Lower leg skin (tissue), 4 donors: ENCODE results near the gene TCERG1L. TPM values are rescaled to one million over a fixed set of nuclear protein-coding genes. Genes with fewer than 3 reads are reported as not detected.
"Not testable (repeated sequence)": the region's sequence is repeated elsewhere in the genome, so short reads cannot be mapped to it uniquely, and the experiment has no call there.

ENCODE experiments used
- DNase-seq, 2 donors: peaks; one replicate each; pipeline ENCODE4 v3.0.0-alpha.2; 2019; ENCODE audit warnings: low spot score in 2 of 2
- H3K4me3 ChIP-seq: fragments of 200-600 bp; sonication (generic); 2 replicates; pipeline ENCODE4 v1.5.1; 2017; ENCODE audit warnings: mild to moderate bottlenecking, low read depth; ENCODE audit not compliant: poor library complexity, severe bottlenecking
- CTCF ChIP-seq, 3 donors: fragments of 450-650 bp; IDR thresholded peaks; one replicate each; pipeline ENCODE4 v1.5.1; 2016; ENCODE audit warnings: antibody characterized with exemption in 3 of 3, mild to moderate bottlenecking in 3 of 3, moderate library complexity in 2 of 3
- POLR2A ChIP-seq, 2 donors: fragments of 450-650 bp; IDR thresholded peaks; one replicate each; pipeline ENCODE4 v1.6.1; 2016 to 2017; ENCODE audit warnings: antibody characterized with exemption in 2 of 2, mild to moderate bottlenecking in 1 of 2, moderate library complexity in 1 of 2
- WGBS, 2 donors: methylation state at CpG; one replicate each; pipeline ENCODE4 v1.1.5; 2018; 5-methylcytosine and 5-hydroxymethylcytosine counted together
- intact Hi-C: fragments of 100-400 bp; cut with DNase I; formaldehyde crosslinking; loops from one replicate; pipeline ENCODE4 v1.15.0; 2023; ENCODE audit warnings: low total_unique reads
- total RNA-seq, 4 donors: library from RNA; depleted of rRNA; stranded (reverse); fragments of >200 nt; gene quantifications; one replicate each; pipeline ENCODE4 v1.1.0, GENCODE V29; 2016

The TCERG1L gene
- total RNA-seq, 4 donors from 2014 or later: 0.57 to 1.1 (median 0.90) TPM

GRCh38 chr10:131102147-131102546, 209.4 kb downstream of the TCERG1L start:
- 80 to 85% methylated on average over 11 of the region's 11 CpGs for WGBS, 2 donors
- H3K4me3 ChIP-seq: no peak overlapping the region
- DNase-seq: no peak
- no peak for TF ChIP-seq CTCF (IDR thresholded peaks at IDR 0.05)
- intact Hi-C loops: no loop called here

DNA sequence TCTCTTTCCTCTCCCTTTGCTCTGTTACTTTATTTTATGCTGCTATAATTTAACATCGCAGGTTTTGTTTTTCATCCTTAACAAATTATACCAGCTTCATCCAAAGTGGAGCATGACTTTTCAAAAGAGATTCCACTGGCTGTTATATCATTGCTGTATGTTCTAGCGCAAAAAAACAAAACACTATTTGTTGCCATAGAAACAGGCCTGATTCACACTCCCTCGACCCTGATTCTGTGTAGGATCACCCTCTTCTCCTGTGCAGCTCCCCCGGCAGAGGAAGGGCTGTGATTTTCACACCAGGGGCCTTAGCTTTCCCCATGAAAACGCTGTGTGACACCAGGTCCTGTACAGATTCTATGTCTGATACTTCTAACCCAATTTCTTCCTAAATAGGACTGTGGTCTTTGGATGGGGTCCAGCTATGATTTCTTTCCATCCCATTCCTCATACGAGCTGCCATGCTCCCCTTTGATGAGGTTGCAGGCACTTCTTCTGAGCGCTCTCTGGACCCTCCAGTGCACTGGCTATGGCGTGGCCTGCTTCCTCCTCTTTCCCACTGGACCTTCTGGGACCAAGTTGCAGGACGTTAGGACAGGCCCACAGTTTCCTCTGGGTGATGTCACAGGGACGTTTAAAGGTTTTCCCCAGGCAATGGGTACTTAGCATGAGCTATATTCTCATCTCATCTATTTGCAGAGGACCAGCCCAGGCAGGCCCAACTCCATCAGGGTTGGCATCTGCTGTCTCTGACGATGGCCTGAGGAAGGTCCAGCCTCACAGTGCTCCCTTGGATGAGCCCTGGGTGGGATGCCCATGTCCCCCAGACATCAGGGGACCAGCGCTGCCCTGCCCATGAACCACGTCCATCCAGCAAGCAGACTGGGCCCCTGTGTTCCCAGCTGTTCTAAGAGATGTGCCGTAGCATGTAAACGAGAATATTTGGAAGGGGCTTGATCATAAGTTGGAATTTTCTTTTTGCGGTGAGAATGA, 210.8 kb downstream of the TCERG1L start:
- 71 to 76% methylated on average over 16 of the region's 16 CpGs for WGBS, 2 donors
- H3K4me3 ChIP-seq, intact Hi-C loops, DNase-seq: not testable (repeated sequence)

DNA sequence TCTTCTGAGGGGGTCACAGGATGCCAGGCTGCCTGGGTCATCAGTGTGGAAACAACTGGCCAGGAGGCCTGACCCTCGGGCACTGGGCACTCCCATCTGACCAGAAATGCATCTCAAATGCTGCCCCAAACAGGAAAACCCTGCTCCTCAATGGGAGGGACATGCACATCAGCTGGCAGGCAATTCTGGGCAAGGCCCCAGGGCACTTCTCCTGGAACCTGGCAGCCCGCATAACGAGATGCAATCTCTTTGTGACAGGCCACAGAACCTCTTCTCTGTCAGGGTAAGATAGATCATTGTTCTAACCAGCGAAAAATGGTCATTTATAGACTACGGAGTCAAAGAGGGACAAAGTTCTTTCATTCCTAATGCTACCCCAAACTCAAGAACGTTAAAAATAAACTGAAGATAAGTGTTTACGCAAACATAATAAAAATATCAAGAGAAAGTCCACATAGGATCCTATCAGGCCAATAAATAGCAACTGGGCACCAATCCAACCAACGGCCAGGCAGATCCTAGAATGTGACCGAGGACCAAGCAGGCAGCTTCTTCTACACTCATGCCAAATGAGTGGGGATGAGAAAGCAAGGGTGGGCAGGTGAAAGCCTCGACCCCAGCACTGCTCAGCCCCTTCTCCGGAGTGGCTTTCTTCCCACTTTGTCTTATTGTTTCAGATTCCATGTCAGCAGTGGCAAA, 212.3 kb downstream of the TCERG1L start:
- DNase-seq: no peak
- 59 to 76% methylated on average over 11 of the region's 11 CpGs for WGBS, 2 donors
- intact Hi-C loops: no loop called here
- H3K4me3 ChIP-seq: no peak overlapping the region
- TF ChIP-seq CTCF (IDR thresholded peaks at IDR 0.05): no peak
- TF ChIP-seq POLR2A (IDR thresholded peaks at IDR 0.05): no peak

DNA sequence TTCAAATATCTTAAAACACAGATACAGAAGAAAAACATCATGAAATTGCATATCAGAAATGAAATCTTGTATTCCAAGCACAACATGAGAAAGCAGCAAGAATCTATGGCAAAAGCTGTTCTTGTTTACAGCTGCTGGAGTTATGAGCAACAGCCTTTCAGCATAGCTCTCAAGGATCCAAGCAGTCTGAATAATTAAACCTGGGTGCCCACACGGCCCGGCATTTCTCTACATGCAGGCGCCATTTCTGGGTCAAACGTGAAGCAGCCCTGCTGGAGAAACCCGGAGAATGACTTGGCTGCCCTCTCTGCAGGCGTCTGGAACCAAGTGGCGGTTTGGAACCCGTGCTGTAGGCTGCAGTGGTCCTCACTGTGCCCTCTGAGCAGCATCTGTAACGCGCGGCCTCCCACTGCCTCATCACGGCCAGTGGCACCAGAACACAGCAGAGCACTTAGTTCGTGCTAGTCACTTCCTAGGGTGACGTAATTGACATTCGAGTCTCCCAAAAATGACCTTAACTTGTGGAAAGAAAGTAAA, 213.0 kb downstream of the TCERG1L start:
- H3K4me3 ChIP-seq: no peak overlapping the region
- intact Hi-C loops: no loop called here
- no peak for DNase-seq
- WGBS, 2 donors: 75 to 78% methylated on average over 14 to 15 of the region's 15 CpGs
- TF ChIP-seq POLR2A (IDR thresholded peaks at IDR 0.05) (no peak), CTCF (IDR thresholded peaks at IDR 0.05) (no peak)

GRCh38 chr10:131096031-131096430, 215.5 kb downstream of the TCERG1L start:
- TF ChIP-seq POLR2A (IDR thresholded peaks at IDR 0.05) (no peak), CTCF (IDR thresholded peaks at IDR 0.05) (no peak)
- no peak for DNase-seq
- WGBS, 2 donors: 81 to 90% methylated on average over 7 of the region's 7 CpGs
- H3K4me3 ChIP-seq: no peak overlapping the region
- intact Hi-C loops: no loop called here

DNA sequence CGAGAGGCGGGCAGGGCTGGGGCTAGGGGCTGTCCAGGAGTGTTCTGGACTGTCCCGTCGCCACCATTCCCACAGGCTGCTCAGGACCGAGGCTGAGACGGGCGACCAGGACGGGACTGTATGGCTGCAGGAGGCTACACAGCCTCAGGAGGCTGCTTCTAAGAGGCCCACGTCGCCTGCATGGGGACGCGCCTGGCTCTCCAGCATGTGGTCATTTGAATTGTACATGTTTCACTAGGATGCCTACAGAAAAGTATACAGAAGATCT, 216.3 kb downstream of the TCERG1L start:
- 90 to 93% methylated on average over 10 to 11 of the region's 12 CpGs for WGBS, 2 donors
- intact Hi-C loops: no loop called here
- TF ChIP-seq CTCF (IDR thresholded peaks at IDR 0.05) (no peak), POLR2A (IDR thresholded peaks at IDR 0.05) (no peak)
- no peak for DNase-seq
- no peak overlapping the region for H3K4me3 ChIP-seq
